ENCODE data around the gene XRCC3. TPM values are rescaled to one million over a fixed set of nuclear protein-coding genes. Genes with fewer than 3 reads are reported as not detected.

The XRCC3 gene
- total RNA-seq, 1 donor from 2014 or later, result 4.1 TPM

GRCh38 chr14:103668117-103668516 lies 47.1 kb downstream of the XRCC3 start:
- no peak overlapping the region for H3K4me3 ChIP-seq
- no peak for TF ChIP-seq CTCF (IDR thresholded peaks at IDR 0.05; ENCODE audit: borderline replicate concordance)
- no peaks in the 10 kb centered on the region for H3K9me3 ChIP-seq (replicated peaks)
- peaks cover 95% of the 10 kb centered on the region for H3K36me3 ChIP-seq
- H3K27me3 ChIP-seq (ENCODE audit: low read depth), result no peaks in the 10 kb centered on the region
- DNase-seq, result no peak
- peaks cover 10% of the 10 kb centered on the region for H3K4me1 ChIP-seq
- intact Hi-C loops (cut with micrococcal nuclease), result no loop called here
- no peak overlapping the region for H3K27ac ChIP-seq (replicated peaks)

GRCh38 chr14:103667671-103668070 lies 47.6 kb downstream of the XRCC3 start:
- no peak overlapping the region for H3K27ac ChIP-seq (replicated peaks)
- intact Hi-C loops (cut with micrococcal nuclease), result no loop called here
- no peaks in the 10 kb centered on the region for H3K27me3 ChIP-seq (ENCODE audit: low read depth)
- no peak overlapping the region for H3K4me3 ChIP-seq
- H3K36me3 ChIP-seq, result peaks cover 95% of the 10 kb centered on the region
- H3K4me1 ChIP-seq, result peaks cover 10% of the 10 kb centered on the region
- DNase-seq, result no peak
- TF ChIP-seq CTCF (IDR thresholded peaks at IDR 0.05; ENCODE audit: borderline replicate concordance), result no peak
- no peaks in the 10 kb centered on the region for H3K9me3 ChIP-seq (replicated peaks)

- no peak for DNase-seq
Measured at GRCh38 chr14:103663506-103663905, 51.7 kb downstream of the XRCC3 start.

GRCh38 chr14:103662591-103662990 lies 52.7 kb downstream of the XRCC3 start:
- H3K4me1 ChIP-seq, result peaks cover 7% of the 10 kb centered on the region
- peaks cover 95% of the 10 kb centered on the region for H3K36me3 ChIP-seq
- no peaks in the 10 kb centered on the region for H3K9me3 ChIP-seq (replicated peaks)
- DNase-seq, result no peak
- no peak overlapping the region for H3K4me3 ChIP-seq
- intact Hi-C loops (cut with micrococcal nuclease), result no loop called here
- no peak for TF ChIP-seq CTCF (IDR thresholded peaks at IDR 0.05; ENCODE audit: borderline replicate concordance)
- H3K27ac ChIP-seq (replicated peaks), result no peak overlapping the region
- no peaks in the 10 kb centered on the region for H3K27me3 ChIP-seq (ENCODE audit: low read depth)

More at GRCh38 chr14:103663506-103663905, 51.7 kb downstream of the XRCC3 start:
- Histone ChIP-seq H3K4me3 (no peak overlapping the region), H3K27ac (replicated peaks) (no peak overlapping the region), H3K9me3 (replicated peaks) (no peaks in the 10 kb centered on the region), H3K27me3 (ENCODE audit: low read depth) (no peaks in the 10 kb centered on the region), H3K36me3 (peaks cover 95% of the 10 kb centered on the region), H3K4me1 (peaks cover 10% of the 10 kb centered on the region)
- intact Hi-C loops (cut with micrococcal nuclease), result no loop called here
- no peak for TF ChIP-seq CTCF (IDR thresholded peaks at IDR 0.05; ENCODE audit: borderline replicate concordance)

- Histone ChIP-seq H3K27ac (replicated peaks) (no peak overlapping the region), H3K36me3 (peaks cover 95% of the 10 kb centered on the region), H3K9me3 (replicated peaks) (no peaks in the 10 kb centered on the region), H3K4me3 (no peak overlapping the region), H3K4me1 (peaks cover 11% of the 10 kb centered on the region), H3K27me3 (ENCODE audit: low read depth) (no peaks in the 10 kb centered on the region)
- no peak for DNase-seq
- TF ChIP-seq CTCF (IDR thresholded peaks at IDR 0.05; ENCODE audit: borderline replicate concordance), result no peak
- intact Hi-C loops (cut with micrococcal nuclease), result no loop called here
Measured at GRCh38 chr14:103662029-103662428, 53.2 kb downstream of the XRCC3 start.

GRCh38 chr14:103659631-103660030 lies 55.6 kb downstream of the XRCC3 start:
- intact Hi-C loops (cut with micrococcal nuclease), result no loop called here

More at GRCh38 chr14:103659631-103660030, 55.6 kb downstream of the XRCC3 start:
- no peak overlapping the region for H3K27ac ChIP-seq (replicated peaks)
- H3K27me3 ChIP-seq (ENCODE audit: low read depth), result no peaks in the 10 kb centered on the region
- H3K4me3 ChIP-seq, result no peak overlapping the region
- H3K4me1 ChIP-seq, result peaks cover 35% of the 10 kb centered on the region
- H3K36me3 ChIP-seq, result peaks cover 100% of the 10 kb centered on the region
- no peak for TF ChIP-seq CTCF (IDR thresholded peaks at IDR 0.05; ENCODE audit: borderline replicate concordance)
- DNase-seq, result no peak
- no peaks in the 10 kb centered on the region for H3K9me3 ChIP-seq (replicated peaks)
